GM13977 (cell line): ENCODE data around the gene SNAPC5.
A peak's percentile ranks its signal among the peaks of the same experiment; 100 is the strongest.
"Not testable (repeated sequence)": the region's sequence is repeated elsewhere in the genome, so short reads cannot be mapped to it uniquely, and the experiment has no call there.

Experiments
- DNase-seq: peaks from one replicate; pipeline ENCODE4 v3.0.0; 2012; ENCODE audit warnings: low spot score
- CTCF ChIP-seq: IDR thresholded peaks from 2 replicates; pipeline ENCODE4 v1.5.1; 2012; ENCODE audit warnings: mild to moderate bottlenecking, control low read depth; ENCODE audit not compliant: insufficient read depth; ENCODE audit errors: extremely low read depth, missing control alignments
- in situ Hi-C: fragments of 300-500 bp; cut with MboI; formaldehyde crosslinking; loops from one replicate; pipeline ENCODE4 v1.12.0; 2022; ENCODE audit warnings: low sequenced_read_pairs, low pct_unique_long_range_greater_than_20kb, mixed read lengths, inconsistent platforms; ENCODE audit not compliant: unreplicated experiment

SNAPC5 gene

DNA sequence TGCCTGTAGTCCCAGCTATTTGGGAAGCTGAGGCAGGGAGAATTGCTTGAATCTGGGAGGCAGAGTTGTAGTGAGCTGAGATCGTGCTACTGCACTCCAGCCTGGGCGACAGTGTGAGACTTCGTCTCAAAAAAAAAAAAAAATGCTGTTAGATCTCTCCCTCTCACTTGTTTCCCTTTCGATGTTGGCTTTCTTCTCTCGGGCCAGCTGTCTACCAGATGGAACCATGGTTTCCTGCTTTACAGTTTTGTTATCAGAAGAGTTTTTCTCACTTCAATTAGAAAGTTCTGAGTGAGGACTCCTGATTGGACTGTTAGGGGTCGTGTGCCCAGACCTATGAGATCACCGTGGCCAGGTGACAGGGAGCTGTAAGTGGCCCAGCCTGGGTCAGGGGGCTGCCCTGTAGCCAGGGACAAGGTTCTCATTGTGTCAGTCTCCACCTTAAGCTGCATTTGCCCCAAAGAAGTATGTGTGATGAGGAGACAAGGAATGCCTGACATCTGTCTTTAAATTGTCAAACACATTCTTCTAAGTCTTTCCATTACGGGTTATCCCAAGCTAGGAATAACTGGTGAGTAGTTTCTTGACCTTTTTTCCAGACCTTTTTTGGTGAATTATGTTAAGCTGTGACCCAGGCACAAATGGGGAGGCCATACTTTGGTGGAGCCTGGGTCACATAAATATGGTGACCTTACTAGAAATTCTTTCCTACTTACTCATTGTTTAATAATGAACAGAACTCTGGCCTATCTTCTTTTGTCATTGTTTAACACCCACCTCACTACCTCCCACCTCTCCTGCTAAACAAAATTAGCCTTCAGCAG is 25.2 kb downstream of the SNAPC5 start:
- no peak for TF ChIP-seq CTCF
- in situ Hi-C loops, result no loop called here
- DNase-seq, result peak; percentile 78

- in situ Hi-C loops, DNase-seq: not testable (repeated sequence)
Measured at GRCh38 chr15:66470825-66471224, 26.7 kb downstream of the SNAPC5 start.

GRCh38 chr15:66467162-66468040 is 30.2 kb downstream of the SNAPC5 start:
- DNase-seq, in situ Hi-C loops: not testable (repeated sequence)

DNA sequence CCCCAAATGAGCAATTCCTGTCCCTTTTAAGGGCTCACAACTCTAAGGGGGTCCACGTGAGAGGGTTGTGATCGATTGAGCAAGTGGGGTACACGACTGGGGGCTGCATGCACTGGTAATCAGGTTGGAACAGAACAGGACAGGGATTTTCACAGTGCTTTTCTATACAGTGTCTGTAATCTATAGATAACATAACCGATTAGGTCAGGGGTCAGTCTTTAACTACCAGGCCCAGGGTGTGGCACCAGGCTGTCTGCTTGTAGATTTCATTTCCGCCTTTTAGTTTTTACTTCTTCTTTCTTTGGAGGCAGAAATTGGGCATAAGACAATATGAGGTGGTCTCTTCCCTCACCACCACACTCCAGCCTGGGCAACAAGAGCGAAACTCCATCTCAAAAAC is 32.3 kb downstream of the SNAPC5 start:
- in situ Hi-C loops, DNase-seq: not testable (repeated sequence)

- in situ Hi-C loops, result no loop called here
- TF ChIP-seq CTCF, result no peak
- no peak for DNase-seq
Measured at GRCh38 chr15:66462627-66463026, 34.9 kb downstream of the SNAPC5 start.

GRCh38 chr15:66461917-66462316 is 35.6 kb downstream of the SNAPC5 start:
- in situ Hi-C loops, result no loop called here
- TF ChIP-seq CTCF, result no peak
- DNase-seq, result no peak

GRCh38 chr15:66461294-66461693 is 36.3 kb downstream of the SNAPC5 start:
- in situ Hi-C loops, DNase-seq: not testable (repeated sequence)

DNA sequence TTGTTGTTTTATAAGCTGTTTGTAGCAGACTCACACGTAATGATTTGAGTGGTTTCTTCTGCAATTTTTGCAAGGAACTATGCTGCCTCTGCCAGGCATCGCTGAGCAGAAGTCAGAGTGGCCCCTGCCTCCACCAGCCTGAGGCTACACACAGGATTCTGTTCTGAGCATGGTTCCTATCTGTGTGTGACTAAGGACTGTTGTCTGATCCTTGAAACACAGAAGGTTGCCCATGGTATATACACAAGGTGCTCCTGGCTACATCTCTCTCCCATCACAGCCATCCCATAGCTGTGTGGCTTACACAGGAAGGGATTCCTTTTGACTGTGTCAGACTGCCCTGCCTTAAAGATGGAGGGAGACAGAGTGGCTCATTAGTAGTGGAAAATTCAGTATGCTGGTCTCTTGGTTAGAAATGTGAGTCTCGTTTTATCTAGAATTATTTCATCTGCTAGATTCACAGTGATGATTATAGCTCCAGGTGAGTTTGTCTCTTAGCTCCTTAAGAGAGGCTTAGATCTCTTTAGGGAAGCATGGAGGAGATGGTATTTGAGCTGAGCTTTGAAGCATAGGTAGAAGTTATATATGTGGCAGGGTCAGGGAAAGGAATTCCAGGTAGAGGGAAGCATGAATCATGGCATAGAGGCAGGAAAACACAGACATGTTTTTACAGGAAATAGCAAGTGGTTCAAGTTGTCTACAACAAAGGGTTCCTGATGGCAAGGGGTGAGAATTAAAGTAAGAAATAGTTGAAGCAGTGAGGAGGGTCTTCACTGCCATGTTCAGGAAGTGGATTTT is 37.5 kb downstream of the SNAPC5 start:
- in situ Hi-C loops, result no loop called here
- DNase-seq, result no peak
- no peak for TF ChIP-seq CTCF
